ENCODE data around the gene SEMA3B.

- no peak for TF ChIP-seq CTCF (conservative IDR thresholded peaks at IDR 0.05; ENCODE audit: low read depth in 2 of 2)
- TF ChIP-seq CREB1 (CRISPR knock-in tag; IDR thresholded peaks at IDR 0.05; ENCODE audit: low read depth), result no peak
- TF ChIP-seq REST (IDR thresholded peaks at IDR 0.05; ENCODE audit: unreplicated experiment), result no peak
- no peak for TF ChIP-seq POLR2AphosphoS5 (IDR thresholded peaks at IDR 0.05; ENCODE audit: low read depth)
These were observed 29.3 kb upstream of the SEMA3B start for GRCh38 chr3:50239649-50240048.
